K562 (cell line): ENCODE measurements around the gene UBE2G2. TPM values are rescaled to one million over a fixed set of nuclear protein-coding genes. Genes with fewer than 3 reads are reported as not detected.
A peak's percentile ranks its signal among the peaks of the same experiment; 100 is the strongest.

Experiments
- FOS ChIP-seq: IDR thresholded peaks from 3 replicates; pipeline ENCODE4 v1.6.1; 2011; ENCODE audit not compliant: insufficient read length; ENCODE audit errors: extremely low read depth
- NR3C1 ChIP-seq: sonication (generic); formaldehyde crosslinking; IDR thresholded peaks from 2 replicates; pipeline ENCODE4 v1.8.1; 2022; ENCODE audit warnings: missing genetic modification reagents
- RUNX1 ChIP-seq: sonication (generic); IDR thresholded peaks from 2 replicates; pipeline ENCODE4 v1.6.1; 2016; ENCODE audit warnings: antibody characterized with exemption, low read depth
- polyA plus RNA-seq, 8 experiments: library from polyadenylated mRNA; depleted of rRNA in 4 of 8; stranded (reverse) in 5 of 8; unstranded in 3 of 8; fragments of >200 nt; fragmentation: Nextera tagmentation in 2 of 8; fragmentation: Illumina TruSeq in 1 of 8; extraction: Ambion mirVana in 2 of 8; extraction: Trizol in 1 of 8; gene quantifications; 2 replicates each; pipeline versions ENCODE4 v1.2.1 to v1.2.3, GENCODE V29; 2011 to 2014; ENCODE audit warnings: inconsistent platforms in 1 of 8, missing spikeins in 1 of 8
- total RNA-seq, 7 experiments: library from RNA; depleted of rRNA in 6 of 7; stranded (reverse); fragments of >200 nt in 6 of 7; fragmentation: Illumina TruSeq in 2 of 7; extraction: Trizol in 2 of 7; gene quantifications; 2 replicates each; pipeline versions ENCODE4 v1.2.1 to v1.2.3, GENCODE V29; 2011 to 2021; ENCODE audit warnings: low replicate concordance in 1 of 7
- TF ChIP-seq, protein P1 (sequence below): fragments of 450-650 bp; IDR thresholded peaks from 2 replicates; pipeline ENCODE4 v1.6.1; 2016; ENCODE audit warnings: mild to moderate bottlenecking, moderate library complexity
- TF ChIP-seq, protein P2 (sequence below): fragments of 450-650 bp; IDR thresholded peaks from 2 replicates; pipeline ENCODE4 v1.6.1; 2016; ENCODE audit warnings: low read depth
- TF ChIP-seq, protein P3 (sequence below): fragments of 450-650 bp; formaldehyde crosslinking; IDR thresholded peaks from 2 replicates; pipeline ENCODE4 v1.4.0; 2022; ENCODE audit warnings: mild to moderate bottlenecking, moderate library complexity

UBE2G2 gene
- total and polyA plus RNA-seq, 9 of the 15 experiments (the other 6 are each of a cell fraction or from before 2014, with no cell fraction given): 47.5 to 225 (median 140) TPM

DNA sequence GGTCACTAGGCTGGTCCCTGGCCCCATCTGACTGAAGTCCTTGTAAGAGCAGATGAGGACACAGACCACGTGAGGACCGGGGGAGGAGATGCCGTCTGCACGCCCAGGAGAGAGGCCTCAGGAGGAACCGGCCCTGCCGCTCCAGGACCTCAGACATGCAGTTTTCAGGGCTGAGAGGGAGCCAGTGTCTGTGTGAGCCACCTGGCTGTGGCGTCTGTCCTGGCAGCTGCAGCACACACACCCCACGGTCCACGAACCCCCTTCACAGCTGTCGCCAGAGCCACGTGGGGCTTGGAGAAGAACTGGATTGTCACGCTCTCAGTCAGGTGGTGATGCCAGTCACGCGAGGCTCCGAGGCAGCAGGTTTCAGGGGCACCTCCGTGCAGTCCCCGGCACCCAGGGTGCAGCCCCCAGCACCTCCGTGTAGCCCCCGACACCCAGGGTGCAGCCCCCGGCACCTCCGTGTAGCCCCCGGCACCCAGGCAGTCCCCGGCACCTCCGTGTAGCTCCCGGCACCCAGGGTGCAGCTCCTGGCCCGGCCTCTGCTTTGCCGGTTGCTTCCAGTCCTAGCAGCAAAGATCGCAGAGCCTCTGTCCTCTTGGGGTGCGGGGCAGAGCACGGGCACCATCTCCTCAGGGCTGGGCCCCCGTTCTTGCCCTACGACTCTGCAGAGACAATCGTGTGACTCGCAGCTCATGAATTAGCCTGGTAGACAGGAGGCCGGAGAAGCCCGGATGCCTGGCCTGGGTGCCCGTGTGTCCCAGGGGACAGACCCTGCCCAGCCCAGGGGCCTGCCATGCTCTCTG lies 35.2 kb upstream of the UBE2G2 start (continued):
- TF ChIP-seq, protein P1, sequence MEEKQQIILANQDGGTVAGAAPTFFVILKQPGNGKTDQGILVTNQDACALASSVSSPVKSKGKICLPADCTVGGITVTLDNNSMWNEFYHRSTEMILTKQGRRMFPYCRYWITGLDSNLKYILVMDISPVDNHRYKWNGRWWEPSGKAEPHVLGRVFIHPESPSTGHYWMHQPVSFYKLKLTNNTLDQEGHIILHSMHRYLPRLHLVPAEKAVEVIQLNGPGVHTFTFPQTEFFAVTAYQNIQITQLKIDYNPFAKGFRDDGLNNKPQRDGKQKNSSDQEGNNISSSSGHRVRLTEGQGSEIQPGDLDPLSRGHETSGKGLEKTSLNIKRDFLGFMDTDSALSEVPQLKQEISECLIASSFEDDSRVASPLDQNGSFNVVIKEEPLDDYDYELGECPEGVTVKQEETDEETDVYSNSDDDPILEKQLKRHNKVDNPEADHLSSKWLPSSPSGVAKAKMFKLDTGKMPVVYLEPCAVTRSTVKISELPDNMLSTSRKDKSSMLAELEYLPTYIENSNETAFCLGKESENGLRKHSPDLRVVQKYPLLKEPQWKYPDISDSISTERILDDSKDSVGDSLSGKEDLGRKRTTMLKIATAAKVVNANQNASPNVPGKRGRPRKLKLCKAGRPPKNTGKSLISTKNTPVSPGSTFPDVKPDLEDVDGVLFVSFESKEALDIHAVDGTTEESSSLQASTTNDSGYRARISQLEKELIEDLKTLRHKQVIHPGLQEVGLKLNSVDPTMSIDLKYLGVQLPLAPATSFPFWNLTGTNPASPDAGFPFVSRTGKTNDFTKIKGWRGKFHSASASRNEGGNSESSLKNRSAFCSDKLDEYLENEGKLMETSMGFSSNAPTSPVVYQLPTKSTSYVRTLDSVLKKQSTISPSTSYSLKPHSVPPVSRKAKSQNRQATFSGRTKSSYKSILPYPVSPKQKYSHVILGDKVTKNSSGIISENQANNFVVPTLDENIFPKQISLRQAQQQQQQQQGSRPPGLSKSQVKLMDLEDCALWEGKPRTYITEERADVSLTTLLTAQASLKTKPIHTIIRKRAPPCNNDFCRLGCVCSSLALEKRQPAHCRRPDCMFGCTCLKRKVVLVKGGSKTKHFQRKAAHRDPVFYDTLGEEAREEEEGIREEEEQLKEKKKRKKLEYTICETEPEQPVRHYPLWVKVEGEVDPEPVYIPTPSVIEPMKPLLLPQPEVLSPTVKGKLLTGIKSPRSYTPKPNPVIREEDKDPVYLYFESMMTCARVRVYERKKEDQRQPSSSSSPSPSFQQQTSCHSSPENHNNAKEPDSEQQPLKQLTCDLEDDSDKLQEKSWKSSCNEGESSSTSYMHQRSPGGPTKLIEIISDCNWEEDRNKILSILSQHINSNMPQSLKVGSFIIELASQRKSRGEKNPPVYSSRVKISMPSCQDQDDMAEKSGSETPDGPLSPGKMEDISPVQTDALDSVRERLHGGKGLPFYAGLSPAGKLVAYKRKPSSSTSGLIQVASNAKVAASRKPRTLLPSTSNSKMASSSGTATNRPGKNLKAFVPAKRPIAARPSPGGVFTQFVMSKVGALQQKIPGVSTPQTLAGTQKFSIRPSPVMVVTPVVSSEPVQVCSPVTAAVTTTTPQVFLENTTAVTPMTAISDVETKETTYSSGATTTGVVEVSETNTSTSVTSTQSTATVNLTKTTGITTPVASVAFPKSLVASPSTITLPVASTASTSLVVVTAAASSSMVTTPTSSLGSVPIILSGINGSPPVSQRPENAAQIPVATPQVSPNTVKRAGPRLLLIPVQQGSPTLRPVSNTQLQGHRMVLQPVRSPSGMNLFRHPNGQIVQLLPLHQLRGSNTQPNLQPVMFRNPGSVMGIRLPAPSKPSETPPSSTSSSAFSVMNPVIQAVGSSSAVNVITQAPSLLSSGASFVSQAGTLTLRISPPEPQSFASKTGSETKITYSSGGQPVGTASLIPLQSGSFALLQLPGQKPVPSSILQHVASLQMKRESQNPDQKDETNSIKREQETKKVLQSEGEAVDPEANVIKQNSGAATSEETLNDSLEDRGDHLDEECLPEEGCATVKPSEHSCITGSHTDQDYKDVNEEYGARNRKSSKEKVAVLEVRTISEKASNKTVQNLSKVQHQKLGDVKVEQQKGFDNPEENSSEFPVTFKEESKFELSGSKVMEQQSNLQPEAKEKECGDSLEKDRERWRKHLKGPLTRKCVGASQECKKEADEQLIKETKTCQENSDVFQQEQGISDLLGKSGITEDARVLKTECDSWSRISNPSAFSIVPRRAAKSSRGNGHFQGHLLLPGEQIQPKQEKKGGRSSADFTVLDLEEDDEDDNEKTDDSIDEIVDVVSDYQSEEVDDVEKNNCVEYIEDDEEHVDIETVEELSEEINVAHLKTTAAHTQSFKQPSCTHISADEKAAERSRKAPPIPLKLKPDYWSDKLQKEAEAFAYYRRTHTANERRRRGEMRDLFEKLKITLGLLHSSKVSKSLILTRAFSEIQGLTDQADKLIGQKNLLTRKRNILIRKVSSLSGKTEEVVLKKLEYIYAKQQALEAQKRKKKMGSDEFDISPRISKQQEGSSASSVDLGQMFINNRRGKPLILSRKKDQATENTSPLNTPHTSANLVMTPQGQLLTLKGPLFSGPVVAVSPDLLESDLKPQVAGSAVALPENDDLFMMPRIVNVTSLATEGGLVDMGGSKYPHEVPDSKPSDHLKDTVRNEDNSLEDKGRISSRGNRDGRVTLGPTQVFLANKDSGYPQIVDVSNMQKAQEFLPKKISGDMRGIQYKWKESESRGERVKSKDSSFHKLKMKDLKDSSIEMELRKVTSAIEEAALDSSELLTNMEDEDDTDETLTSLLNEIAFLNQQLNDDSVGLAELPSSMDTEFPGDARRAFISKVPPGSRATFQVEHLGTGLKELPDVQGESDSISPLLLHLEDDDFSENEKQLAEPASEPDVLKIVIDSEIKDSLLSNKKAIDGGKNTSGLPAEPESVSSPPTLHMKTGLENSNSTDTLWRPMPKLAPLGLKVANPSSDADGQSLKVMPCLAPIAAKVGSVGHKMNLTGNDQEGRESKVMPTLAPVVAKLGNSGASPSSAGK: peak; percentile 88
- TF ChIP-seq, protein P2, sequence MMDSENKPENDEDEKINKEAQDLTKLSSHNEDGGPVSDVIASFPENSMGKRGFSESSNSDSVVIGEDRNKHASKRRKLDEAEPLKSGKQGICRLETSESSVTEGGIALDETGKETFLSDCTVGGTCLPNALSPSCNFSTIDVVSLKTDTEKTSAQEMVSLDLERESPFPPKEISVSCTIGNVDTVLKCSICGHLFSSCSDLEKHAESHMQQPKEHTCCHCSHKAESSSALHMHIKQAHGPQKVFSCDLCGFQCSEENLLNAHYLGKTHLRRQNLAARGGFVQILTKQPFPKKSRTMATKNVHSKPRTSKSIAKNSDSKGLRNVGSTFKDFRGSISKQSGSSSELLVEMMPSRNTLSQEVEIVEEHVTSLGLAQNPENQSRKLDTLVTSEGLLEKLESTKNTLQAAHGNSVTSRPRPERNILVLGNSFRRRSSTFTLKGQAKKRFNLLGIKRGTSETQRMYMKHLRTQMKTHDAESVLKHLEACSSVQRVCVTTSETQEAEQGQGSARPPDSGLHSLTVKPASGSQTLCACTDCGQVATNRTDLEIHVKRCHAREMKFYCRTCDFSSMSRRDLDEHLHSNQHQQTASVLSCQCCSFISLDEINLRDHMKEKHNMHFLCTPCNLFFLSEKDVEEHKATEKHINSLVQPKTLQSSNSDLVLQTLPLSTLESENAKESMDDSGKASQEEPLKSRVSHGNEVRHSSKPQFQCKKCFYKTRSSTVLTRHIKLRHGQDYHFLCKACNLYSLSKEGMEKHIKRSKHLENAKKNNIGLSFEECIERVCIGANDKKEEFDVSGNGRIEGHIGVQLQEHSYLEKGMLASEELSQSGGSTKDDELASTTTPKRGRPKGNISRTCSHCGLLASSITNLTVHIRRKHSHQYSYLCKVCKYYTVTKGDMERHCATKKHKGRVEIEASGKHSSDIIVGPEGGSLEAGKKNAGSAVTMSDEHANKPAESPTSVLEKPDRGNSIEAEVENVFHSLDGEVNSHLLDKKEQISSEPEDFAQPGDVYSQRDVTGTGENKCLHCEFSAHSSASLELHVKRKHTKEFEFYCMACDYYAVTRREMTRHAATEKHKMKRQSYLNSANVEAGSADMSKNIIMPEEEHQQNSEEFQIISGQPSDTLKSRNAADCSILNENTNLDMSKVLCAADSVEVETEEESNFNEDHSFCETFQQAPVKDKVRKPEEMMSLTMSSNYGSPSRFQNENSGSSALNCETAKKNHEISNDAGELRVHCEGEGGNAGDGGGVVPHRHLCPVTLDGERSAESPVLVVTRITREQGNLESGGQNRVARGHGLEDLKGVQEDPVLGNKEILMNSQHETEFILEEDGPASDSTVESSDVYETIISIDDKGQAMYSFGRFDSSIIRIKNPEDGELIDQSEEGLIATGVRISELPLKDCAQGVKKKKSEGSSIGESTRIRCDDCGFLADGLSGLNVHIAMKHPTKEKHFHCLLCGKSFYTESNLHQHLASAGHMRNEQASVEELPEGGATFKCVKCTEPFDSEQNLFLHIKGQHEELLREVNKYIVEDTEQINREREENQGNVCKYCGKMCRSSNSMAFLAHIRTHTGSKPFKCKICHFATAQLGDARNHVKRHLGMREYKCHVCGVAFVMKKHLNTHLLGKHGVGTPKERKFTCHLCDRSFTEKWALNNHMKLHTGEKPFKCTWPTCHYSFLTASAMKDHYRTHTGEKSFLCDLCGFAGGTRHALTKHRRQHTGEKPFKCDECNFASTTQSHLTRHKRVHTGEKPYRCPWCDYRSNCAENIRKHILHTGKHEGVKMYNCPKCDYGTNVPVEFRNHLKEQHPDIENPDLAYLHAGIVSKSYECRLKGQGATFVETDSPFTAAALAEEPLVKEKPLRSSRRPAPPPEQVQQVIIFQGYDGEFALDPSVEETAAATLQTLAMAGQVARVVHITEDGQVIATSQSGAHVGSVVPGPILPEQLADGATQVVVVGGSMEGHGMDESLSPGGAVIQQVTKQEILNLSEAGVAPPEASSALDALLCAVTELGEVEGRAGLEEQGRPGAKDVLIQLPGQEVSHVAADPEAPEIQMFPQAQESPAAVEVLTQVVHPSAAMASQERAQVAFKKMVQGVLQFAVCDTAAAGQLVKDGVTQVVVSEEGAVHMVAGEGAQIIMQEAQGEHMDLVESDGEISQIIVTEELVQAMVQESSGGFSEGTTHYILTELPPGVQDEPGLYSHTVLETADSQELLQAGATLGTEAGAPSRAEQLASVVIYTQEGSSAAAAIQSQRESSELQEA: no peak
- TF ChIP-seq FOS (no peak), RUNX1 (no peak), NR3C1 (CRISPR knock-in tag) (no peak)
- TF ChIP-seq, protein P3, sequence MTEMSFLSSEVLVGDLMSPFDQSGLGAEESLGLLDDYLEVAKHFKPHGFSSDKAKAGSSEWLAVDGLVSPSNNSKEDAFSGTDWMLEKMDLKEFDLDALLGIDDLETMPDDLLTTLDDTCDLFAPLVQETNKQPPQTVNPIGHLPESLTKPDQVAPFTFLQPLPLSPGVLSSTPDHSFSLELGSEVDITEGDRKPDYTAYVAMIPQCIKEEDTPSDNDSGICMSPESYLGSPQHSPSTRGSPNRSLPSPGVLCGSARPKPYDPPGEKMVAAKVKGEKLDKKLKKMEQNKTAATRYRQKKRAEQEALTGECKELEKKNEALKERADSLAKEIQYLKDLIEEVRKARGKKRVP (CRISPR knock-in tag): no peak
